SK-N-SH treated with all-trans-retinoic acid at 6 μM for 48 hours (cell line): ENCODE data around the gene MAPK9.

ENCODE experiments used
- RARB ChIP-seq: fragments of 250-450 bp; sonication (Bioruptor Pico); IDR thresholded peaks from 2 replicates; pipeline ENCODE4 v1.8.0; 2021; ENCODE audit warnings: mild to moderate bottlenecking, moderate library complexity
- ZNF565 ChIP-seq: fragments of 450-650 bp; formaldehyde crosslinking; conservative IDR thresholded peaks from 2 replicates; pipeline ENCODE4 v1.5.0; 2020; ENCODE audit warnings: low read depth, mild to moderate bottlenecking, moderate library complexity
- TF ChIP-seq, protein P1 (sequence below): fragments of 250-450 bp; sonication (Bioruptor Pico); IDR thresholded peaks from 2 replicates; pipeline ENCODE4 v1.5.0; 2020; ENCODE audit warnings: mild to moderate bottlenecking, moderate library complexity
- TF ChIP-seq, protein P2 (sequence below): fragments of 250-450 bp; sonication (Bioruptor Pico); IDR thresholded peaks from 2 replicates; pipeline ENCODE4 v1.8.0; 2020; ENCODE audit warnings: mild to moderate bottlenecking, moderate library complexity, borderline replicate concordance

DNA sequence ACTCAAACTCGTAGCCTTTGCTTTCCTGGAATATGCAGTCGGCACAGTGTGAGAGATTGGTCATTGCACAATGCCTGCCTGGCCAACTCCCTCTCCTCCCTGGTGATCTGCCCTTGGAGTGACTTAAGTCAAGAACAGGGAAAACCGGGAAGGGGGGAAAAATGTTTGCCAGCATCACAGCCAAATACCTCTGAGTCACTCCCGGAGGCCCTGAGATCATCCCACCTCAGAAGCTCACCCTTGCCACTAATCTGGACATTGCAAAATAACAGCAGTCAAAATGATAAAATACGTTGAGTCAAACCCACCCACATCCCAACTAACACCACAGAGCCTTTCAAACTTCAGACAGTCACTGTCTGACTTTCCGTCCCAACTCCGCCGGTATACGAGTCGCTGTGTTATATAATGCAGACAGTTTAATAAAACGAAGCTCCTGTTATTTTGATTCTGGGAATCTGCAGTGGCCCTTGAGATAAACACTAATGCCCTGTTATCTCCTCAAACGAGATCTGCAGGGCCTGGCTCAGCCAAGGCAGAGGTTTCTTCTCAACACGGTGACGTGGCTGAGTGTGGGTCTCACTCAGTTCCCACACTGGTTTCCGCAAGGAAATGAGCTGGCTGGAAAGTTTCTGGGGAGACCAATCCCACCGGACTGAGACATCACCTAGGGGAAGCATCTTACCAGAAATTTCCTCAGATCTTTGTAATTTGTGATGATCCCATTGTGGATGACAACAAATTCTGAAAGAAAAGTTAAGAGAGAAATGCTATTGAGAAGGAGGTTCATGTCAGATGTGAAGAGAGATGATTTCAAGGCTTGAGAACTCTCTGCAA, 39.1 kb upstream of the MAPK9 start:
- TF ChIP-seq ZNF565 (no peak), RARB (no peak)
- TF ChIP-seq, protein P1, sequence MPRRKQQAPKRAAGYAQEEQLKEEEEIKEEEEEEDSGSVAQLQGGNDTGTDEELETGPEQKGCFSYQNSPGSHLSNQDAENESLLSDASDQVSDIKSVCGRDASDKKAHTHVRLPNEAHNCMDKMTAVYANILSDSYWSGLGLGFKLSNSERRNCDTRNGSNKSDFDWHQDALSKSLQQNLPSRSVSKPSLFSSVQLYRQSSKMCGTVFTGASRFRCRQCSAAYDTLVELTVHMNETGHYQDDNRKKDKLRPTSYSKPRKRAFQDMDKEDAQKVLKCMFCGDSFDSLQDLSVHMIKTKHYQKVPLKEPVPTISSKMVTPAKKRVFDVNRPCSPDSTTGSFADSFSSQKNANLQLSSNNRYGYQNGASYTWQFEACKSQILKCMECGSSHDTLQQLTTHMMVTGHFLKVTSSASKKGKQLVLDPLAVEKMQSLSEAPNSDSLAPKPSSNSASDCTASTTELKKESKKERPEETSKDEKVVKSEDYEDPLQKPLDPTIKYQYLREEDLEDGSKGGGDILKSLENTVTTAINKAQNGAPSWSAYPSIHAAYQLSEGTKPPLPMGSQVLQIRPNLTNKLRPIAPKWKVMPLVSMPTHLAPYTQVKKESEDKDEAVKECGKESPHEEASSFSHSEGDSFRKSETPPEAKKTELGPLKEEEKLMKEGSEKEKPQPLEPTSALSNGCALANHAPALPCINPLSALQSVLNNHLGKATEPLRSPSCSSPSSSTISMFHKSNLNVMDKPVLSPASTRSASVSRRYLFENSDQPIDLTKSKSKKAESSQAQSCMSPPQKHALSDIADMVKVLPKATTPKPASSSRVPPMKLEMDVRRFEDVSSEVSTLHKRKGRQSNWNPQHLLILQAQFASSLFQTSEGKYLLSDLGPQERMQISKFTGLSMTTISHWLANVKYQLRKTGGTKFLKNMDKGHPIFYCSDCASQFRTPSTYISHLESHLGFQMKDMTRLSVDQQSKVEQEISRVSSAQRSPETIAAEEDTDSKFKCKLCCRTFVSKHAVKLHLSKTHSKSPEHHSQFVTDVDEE = no peak
- TF ChIP-seq, protein P2, sequence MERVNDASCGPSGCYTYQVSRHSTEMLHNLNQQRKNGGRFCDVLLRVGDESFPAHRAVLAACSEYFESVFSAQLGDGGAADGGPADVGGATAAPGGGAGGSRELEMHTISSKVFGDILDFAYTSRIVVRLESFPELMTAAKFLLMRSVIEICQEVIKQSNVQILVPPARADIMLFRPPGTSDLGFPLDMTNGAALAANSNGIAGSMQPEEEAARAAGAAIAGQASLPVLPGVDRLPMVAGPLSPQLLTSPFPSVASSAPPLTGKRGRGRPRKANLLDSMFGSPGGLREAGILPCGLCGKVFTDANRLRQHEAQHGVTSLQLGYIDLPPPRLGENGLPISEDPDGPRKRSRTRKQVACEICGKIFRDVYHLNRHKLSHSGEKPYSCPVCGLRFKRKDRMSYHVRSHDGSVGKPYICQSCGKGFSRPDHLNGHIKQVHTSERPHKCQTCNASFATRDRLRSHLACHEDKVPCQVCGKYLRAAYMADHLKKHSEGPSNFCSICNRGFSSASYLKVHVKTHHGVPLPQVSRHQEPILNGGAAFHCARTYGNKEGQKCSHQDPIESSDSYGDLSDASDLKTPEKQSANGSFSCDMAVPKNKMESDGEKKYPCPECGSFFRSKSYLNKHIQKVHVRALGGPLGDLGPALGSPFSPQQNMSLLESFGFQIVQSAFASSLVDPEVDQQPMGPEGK = no peak
